Mucosa of rectum (tissue), 2 donors: ENCODE measurements around the gene FGD5.

Experiments
- H3K27ac ChIP-seq, 2 donors: one replicate each; pipeline ENCODE4 v1.7.0; 2013; ENCODE audit warnings: inconsistent platforms in 2 of 2, low read depth in 2 of 2, low read length in 2 of 2
- H3K27me3 ChIP-seq, 2 donors: one replicate each; pipeline ENCODE4 v1.7.0; 2013; ENCODE audit warnings: low read length in 2 of 2; ENCODE audit not compliant: control insufficient read depth in 2 of 2, insufficient read depth in 2 of 2
- H3K36me3 ChIP-seq, 2 donors: one replicate each; pipeline ENCODE4 v1.7.0; 2013; ENCODE audit warnings: low read length in 2 of 2; ENCODE audit not compliant: control insufficient read depth in 2 of 2, insufficient read depth in 2 of 2
- H3K4me1 ChIP-seq, 2 donors: one replicate each; pipeline ENCODE4 v1.7.0; 2013; ENCODE audit warnings: low read length in 2 of 2, mild to moderate bottlenecking in 1 of 2; ENCODE audit not compliant: control insufficient read depth in 2 of 2, insufficient read depth in 2 of 2
- H3K4me3 ChIP-seq, 2 donors: one replicate each; pipeline ENCODE4 v1.7.0; 2013; ENCODE audit warnings: low read length in 2 of 2
- H3K9ac ChIP-seq, 2 donors: one replicate each; pipeline ENCODE4 v1.7.0; 2013; ENCODE audit warnings: low read length in 2 of 2, low read depth in 1 of 2, mild to moderate bottlenecking in 1 of 2
- H3K9me3 ChIP-seq, 2 donors: one replicate each; pipeline ENCODE4 v1.7.0; 2013; ENCODE audit warnings: low read length in 2 of 2; ENCODE audit not compliant: control insufficient read depth in 2 of 2
- donor health status: healthy.
- donor health status: Normal muscosa, but diverticular disease.

FGD5 gene

DNA sequence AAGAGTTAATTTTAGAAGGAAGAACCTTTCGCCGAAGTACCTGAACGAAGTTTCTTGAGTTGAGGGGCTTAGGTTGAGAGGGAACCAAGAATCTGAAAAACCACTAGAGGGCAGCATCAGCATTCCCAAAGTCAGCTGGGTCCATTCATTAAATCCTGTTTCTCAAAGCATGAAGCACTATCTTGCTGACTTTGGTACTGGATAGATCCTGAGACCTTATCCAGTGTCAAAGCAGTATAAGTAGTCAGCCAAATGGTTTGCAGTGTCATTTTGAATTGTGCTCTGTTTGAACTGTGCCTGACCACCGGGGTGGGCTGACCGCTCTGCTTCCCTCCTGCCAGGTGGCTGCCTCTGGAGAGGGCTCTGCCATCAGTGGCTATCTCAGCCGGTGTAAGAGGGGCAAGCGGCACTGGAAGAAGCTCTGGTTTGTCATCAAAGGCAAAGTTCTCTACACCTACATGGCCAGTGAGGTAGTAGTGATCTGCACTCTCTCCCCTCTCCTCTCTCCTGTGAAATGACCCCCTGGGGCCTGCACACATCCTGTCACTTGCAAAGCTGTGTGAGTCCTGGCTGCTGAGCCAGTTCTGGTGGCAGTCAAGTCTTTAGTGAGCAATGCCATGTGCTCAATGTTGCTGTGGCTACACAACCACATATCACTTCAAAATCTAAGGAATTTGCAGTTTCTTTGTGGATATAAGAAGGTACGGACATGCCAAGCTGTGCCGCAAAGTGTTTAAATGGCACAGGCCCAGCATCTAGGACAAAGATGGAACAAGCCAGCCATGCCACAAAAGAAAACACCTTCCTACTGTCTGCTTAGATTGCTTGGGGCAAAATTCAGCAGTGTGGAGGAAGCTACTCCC is 107.2 kb downstream of the FGD5 start:
- H3K36me3 ChIP-seq = peaks cover 0 to 3% of the 10 kb centered on the region in 2 donors
- peaks cover 2 to 4% of the 10 kb centered on the region in 2 donors for H3K4me1 ChIP-seq
- H3K9ac ChIP-seq = no peak overlapping the region
- H3K4me3 ChIP-seq = no peak overlapping the region
- H3K27me3 ChIP-seq = no peaks in the 10 kb centered on the region
- H3K27ac ChIP-seq = no peak overlapping the region
- H3K9me3 ChIP-seq = no peaks in the 10 kb centered on the region

DNA sequence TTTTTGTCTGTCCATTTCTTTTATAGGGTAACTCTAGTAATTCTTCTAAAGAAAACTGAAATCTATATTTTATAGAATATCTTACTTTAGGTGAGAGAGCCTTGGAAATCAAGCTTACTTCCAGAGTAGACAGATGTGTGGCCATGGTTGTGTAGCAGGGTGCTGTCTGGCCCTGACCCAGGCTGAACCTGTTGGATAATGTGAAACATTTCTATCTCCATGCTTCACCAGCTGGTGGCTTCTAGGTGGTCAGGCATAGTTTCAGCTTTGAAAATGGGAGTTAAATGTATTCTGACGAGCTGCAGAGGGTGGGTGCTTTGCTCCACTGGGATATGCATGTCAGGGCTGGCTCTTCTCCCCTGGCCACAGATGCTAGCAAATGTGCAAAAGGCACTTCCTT is 107.8 kb downstream of the FGD5 start:
- Histone ChIP-seq H3K27me3 (no peaks in the 10 kb centered on the region), H3K9ac (no peak overlapping the region), H3K9me3 (no peaks in the 10 kb centered on the region), H3K36me3 (peaks cover 0 to 3% of the 10 kb centered on the region in 2 donors), H3K4me3 (no peak overlapping the region), H3K27ac (no peak overlapping the region), H3K4me1 (peaks cover 0 to 2% of the 10 kb centered on the region in 2 donors)

DNA sequence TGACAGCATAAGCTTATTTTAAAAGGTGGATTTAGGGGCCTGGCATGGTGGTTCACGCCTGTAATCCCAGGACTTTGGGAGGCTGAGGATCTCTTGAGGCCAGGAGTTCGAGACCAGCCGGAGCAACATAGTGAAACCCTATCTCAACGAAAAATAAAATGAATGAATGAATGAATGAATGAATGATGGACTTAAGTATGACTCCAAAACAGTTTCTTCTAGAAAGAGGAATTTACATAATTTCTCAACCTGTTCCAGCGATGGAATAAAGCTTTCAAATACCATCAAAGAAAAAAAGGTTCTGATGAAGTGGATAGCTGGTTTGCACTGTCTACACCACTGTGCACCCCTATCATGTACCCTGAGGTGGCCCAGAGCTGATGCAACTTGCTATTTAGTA is 108.5 kb downstream of the FGD5 start:
- Histone ChIP-seq H3K4me1 (peaks cover 0 to 2% of the 10 kb centered on the region in 2 donors), H3K27me3 (no peaks in the 10 kb centered on the region), H3K9ac (no peak overlapping the region), H3K9me3 (no peaks in the 10 kb centered on the region), H3K36me3 (peaks cover 0 to 3% of the 10 kb centered on the region in 2 donors), H3K4me3 (no peak overlapping the region), H3K27ac (no peak overlapping the region)

DNA sequence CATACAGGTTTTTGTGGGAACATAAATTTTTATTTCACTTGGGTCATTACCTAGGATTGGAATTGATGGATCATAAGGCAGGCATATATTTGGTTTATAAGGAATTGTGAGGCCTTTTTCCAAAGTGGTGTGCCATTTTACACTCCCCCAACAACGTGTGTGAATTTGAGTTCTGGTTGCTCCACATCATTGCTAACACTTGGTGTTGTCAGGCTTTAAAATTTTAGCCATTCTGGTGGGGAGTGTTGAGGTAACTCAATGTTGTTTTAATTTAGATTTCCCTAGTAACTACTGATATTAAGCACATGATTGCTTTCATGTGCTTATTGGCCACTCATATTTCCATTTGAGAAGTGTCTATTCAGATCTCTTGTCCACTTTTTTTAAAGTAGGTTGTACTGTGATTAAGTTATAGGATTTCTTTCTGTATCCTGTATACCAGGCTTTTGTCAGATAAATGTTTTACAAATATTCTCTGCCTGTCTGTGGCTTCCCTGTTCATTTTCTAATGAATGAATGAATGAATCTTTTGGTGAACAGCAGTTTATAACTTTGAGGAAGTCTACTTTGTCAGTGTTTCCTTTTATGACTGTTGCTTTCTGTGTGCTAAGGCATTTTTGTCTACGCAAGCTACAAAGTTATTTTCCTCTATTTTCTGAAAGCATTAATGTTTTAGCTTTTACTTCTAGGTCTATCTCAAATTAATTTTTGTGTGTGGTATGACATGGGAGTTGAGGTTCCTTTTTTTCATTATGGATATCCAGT is 110.7 kb downstream of the FGD5 start:
- no peak overlapping the region for H3K27ac ChIP-seq
- no peak overlapping the region for H3K9ac ChIP-seq
- H3K4me1 ChIP-seq = peaks cover 0 to 8% of the 10 kb centered on the region in 2 donors
- H3K9me3 ChIP-seq = no peaks in the 10 kb centered on the region
- no peak overlapping the region for H3K4me3 ChIP-seq
- H3K27me3 ChIP-seq = no peaks in the 10 kb centered on the region
- peaks cover 0 to 3% of the 10 kb centered on the region in 2 donors for H3K36me3 ChIP-seq

DNA sequence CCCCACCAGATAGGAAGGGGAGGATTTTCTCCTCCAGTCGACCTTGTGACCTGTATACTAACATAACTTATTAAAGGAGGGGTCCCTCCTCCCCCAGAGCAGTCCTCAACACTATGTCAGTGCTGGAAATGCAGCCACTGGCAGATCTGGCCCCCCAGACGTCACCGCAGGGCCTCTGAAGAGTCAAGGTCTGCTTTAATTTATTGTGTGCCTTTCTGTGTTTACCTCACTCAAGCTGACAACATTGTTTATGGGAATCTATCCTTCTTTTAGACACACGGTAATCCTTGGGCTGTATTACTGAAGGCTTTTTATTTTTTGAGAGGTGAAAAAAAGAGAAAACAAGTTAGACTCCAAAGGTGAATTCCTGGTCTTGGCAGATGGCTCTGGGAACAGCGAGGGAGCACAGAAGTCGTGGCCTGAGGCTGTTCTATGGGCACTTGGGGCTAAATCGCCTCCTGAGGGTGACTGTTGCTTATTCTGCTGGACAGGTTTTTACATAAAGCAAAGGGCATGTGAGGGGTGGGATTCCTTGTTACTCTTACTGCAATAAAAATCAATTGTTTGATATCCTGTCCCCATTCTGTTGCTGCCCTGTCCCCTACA is 115.2 kb downstream of the FGD5 start:
- H3K36me3 ChIP-seq = no peaks in the 10 kb centered on the region
- peak overlapping the region in 1 of 2 donors; percentile 24 for H3K9ac ChIP-seq
- no peaks in the 10 kb centered on the region for H3K27me3 ChIP-seq
- H3K4me1 ChIP-seq = peaks cover 15 to 19% of the 10 kb centered on the region in 2 donors
- no peaks in the 10 kb centered on the region for H3K9me3 ChIP-seq
- peak overlapping the region in 1 of 2 donors; percentile 12 for H3K27ac ChIP-seq
- H3K4me3 ChIP-seq = no peak overlapping the region

DNA sequence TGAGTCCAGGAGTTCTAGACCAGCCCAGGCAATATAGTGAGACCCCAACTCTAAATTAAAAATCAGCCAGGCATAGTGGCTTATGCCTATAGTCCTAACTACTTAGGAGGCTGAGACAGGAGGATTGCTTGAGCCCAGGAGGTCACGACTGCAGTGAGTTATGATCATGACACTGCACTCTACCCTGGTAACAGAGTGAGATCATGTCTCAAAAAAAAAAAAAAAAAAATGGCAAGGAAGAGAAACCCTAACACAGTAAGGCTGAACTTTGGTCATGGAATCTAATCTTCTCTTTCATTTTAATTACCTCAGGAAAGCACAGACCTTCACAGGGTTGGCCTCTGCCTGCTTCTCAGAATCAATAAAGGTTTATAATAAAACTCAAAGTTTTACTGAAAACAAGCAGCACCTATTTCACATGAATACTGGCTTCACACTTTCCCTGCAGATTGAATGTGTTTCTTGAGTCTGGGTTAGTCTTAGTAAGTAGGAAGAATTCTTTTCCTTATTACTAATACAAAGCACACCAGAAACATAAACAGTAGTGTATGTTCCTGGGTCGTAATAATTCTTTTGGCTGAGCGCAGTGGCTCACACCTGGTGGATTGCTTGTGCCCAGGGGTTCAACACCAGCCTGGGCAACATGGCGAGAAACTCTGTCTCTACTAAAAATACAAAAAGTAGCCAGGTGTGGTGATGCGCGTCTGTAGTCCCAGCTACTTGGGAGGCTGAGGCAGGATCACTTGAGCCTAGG is 117.0 kb downstream of the FGD5 start:
- H3K4me3 ChIP-seq = no peak overlapping the region
- H3K27me3 ChIP-seq = no peaks in the 10 kb centered on the region
- H3K4me1 ChIP-seq = peaks cover 15 to 19% of the 10 kb centered on the region in 2 donors
- H3K27ac ChIP-seq = peak overlapping the region; percentile 78
- H3K36me3 ChIP-seq = no peaks in the 10 kb centered on the region
- no peaks in the 10 kb centered on the region for H3K9me3 ChIP-seq
- peak overlapping the region; percentile 23 to 38 for H3K9ac ChIP-seq

DNA sequence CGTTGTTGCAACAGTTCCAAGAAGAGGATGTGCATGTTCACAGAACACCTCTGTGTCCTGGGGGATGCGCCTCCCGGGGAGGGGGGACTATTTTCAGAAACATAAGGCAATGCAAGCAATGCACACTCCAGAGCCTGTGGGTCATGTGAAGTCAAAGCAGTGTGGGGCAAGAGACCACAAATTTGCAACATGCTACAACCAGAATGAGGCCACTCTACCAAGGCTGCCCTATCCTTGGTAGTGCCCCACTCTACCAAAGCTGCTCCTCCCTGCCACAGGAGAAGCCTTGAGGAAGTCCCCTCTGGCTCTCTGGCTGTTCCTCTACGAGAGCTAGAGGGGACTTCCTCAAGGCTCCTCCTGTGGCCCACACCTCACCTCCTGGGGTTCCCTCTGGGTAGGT is 120.2 kb downstream of the FGD5 start:
- Histone ChIP-seq H3K4me3 (no peak overlapping the region), H3K27ac (no peak overlapping the region), H3K4me1 (peaks cover 15 to 22% of the 10 kb centered on the region in 2 donors), H3K27me3 (no peaks in the 10 kb centered on the region), H3K36me3 (peaks cover 3 to 5% of the 10 kb centered on the region in 2 donors), H3K9ac (no peak overlapping the region), H3K9me3 (no peaks in the 10 kb centered on the region)

DNA sequence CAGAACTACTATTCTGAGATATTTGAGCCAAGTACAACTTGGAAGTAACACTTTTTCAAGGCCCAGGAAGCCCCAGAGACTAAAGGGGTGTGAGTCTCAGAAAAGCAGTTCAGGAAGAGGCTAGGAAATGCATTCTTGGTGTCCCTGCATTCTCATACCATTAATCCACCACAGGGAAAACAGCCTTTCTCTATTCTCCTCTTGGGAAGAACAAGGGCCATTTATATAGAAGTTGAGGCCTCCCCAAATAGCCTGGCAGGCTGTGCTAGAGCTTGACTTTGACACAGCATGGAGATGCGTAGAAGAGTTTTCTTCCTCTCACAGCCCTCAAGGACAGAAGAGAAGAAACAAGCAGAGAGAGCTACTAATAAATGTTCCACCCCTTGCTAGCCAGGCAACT is 123.1 kb downstream of the FGD5 start:
- H3K27me3 ChIP-seq = no peaks in the 10 kb centered on the region
- no peak overlapping the region for H3K27ac ChIP-seq
- no peak overlapping the region for H3K4me3 ChIP-seq
- peaks cover 15% of the 10 kb centered on the region in 2 donors for H3K4me1 ChIP-seq
- H3K9ac ChIP-seq = no peak overlapping the region
- H3K9me3 ChIP-seq = no peaks in the 10 kb centered on the region
- H3K36me3 ChIP-seq = peaks cover 12 to 23% of the 10 kb centered on the region in 2 donors

DNA sequence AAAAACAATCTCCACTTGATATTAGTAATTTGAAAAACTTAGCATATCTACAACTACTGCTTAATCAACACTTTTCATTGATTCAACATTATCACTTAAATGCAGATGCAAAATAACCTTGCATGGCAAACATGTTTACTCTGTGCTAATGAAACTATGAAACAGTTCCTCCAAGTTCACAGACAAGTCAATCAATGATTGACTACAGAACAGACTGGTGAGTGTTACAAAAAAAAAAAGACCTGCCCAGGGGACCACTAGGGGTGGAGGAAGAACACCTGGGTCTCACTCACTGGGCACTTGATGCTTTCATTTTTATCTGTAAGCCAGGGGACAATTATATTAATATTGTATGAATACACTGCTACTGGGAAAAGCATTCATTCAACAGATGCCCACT is 124.3 kb downstream of the FGD5 start:
- H3K9me3 ChIP-seq = no peaks in the 10 kb centered on the region
- no peak overlapping the region for H3K9ac ChIP-seq
- peaks cover 12 to 23% of the 10 kb centered on the region in 2 donors for H3K36me3 ChIP-seq
- no peak overlapping the region for H3K4me3 ChIP-seq
- peaks cover 12 to 15% of the 10 kb centered on the region in 2 donors for H3K4me1 ChIP-seq
- H3K27ac ChIP-seq = no peak overlapping the region
- no peaks in the 10 kb centered on the region for H3K27me3 ChIP-seq
